Right hindlimb (tissue), 1 donor: ENCODE data around the gene CRCP.
"Not testable (repeated sequence)": the region's sequence is repeated elsewhere in the genome, so short reads cannot be mapped to it uniquely, and the experiment has no call there.

Experiments
- DNase-seq: peaks from one replicate; pipeline ENCODE4 v3.0.0-alpha.2; 2018

Gene CRCP

GRCh38 chr7:66162622-66163021, 48.0 kb downstream of the CRCP start:
- DNase-seq: no peak

- no peak for DNase-seq
Observed at GRCh38 chr7:66163186-66163610, 48.6 kb downstream of the CRCP start.

- DNase-seq: no peak
Observed at GRCh38 chr7:66164356-66164755, 49.7 kb downstream of the CRCP start.

- no peak for DNase-seq
Observed at GRCh38 chr7:66167773-66168387, 53.2 kb downstream of the CRCP start.

GRCh38 chr7:66169616-66170015, 55.0 kb downstream of the CRCP start:
- no peak for DNase-seq

- DNase-seq: peak; percentile 54
Observed at GRCh38 chr7:66170309-66171231, 55.9 kb downstream of the CRCP start.

GRCh38 chr7:66172536-66173401, 58.1 kb downstream of the CRCP start:
- DNase-seq: not testable (repeated sequence)

- DNase-seq: no peak
Observed at GRCh38 chr7:66173856-66174255, 59.2 kb downstream of the CRCP start.

GRCh38 chr7:66175006-66175405, 60.4 kb downstream of the CRCP start:
- DNase-seq: not testable (repeated sequence)

- DNase-seq: no peak
Observed at GRCh38 chr7:66176914-66177313, 62.3 kb downstream of the CRCP start.

GRCh38 chr7:66178258-66178657, 63.6 kb downstream of the CRCP start:
- DNase-seq: no peak

GRCh38 chr7:66181329-66181728, 66.7 kb downstream of the CRCP start:
- DNase-seq: no peak

- DNase-seq: no peak
Observed at GRCh38 chr7:66181845-66182244, 67.2 kb downstream of the CRCP start.

GRCh38 chr7:66182920-66183319, 68.3 kb downstream of the CRCP start:
- DNase-seq: no peak

- no peak for DNase-seq
Observed at GRCh38 chr7:66183700-66184099, 69.1 kb downstream of the CRCP start.

GRCh38 chr7:66185680-66186187, 71.1 kb downstream of the CRCP start:
- no peak for DNase-seq

- no peak for DNase-seq
Observed at GRCh38 chr7:66186991-66187390, 72.3 kb downstream of the CRCP start.

GRCh38 chr7:66187905-66188304, 73.3 kb downstream of the CRCP start:
- DNase-seq: peak; percentile 74

- DNase-seq: no peak
Observed at GRCh38 chr7:66188645-66189044, 74.0 kb downstream of the CRCP start.

- no peak for DNase-seq
Observed at GRCh38 chr7:66189695-66190503, 75.3 kb downstream of the CRCP start.

- DNase-seq: no peak
Observed at GRCh38 chr7:66190504-66190857, 75.8 kb downstream of the CRCP start.

- DNase-seq: no peak
Observed at GRCh38 chr7:66193146-66193725, 78.6 kb downstream of the CRCP start.
